Brain microvascular endothelial cell (primary cell): ENCODE results near the gene MECP2.

Source experiments
- DNase-seq: peaks from one replicate; pipeline ENCODE4 v3.0.0-alpha.2; 2020
- H3K27ac ChIP-seq: fragments of 250-450 bp; sonication (Bioruptor Pico); 2 replicates; pipeline ENCODE4 v1.5.1; 2020; ENCODE audit warnings: mild to moderate bottlenecking, moderate library complexity
- H3K27me3 ChIP-seq: fragments of 250-450 bp; sonication (Bioruptor Pico); replicated peaks from 2 replicates; pipeline ENCODE4 v1.5.1; 2020; ENCODE audit warnings: mild to moderate bottlenecking
- H3K36me3 ChIP-seq: fragments of 250-450 bp; sonication (Bioruptor Pico); replicated peaks from 2 replicates; pipeline ENCODE4 v1.5.1; 2020; ENCODE audit warnings: mild to moderate bottlenecking
- H3K4me3 ChIP-seq: 2 replicates; pipeline ENCODE4 v1.5.1; 2011; ENCODE audit warnings: low read depth, mild to moderate bottlenecking, control low read depth, low read length, moderate library complexity
- in situ Hi-C: cut with HindIII; loops from 2 replicates; pipeline ENCODE4 v1.10.0; 2017; ENCODE audit warnings: low sequenced_read_pairs, low pct_ligation_motif_present
- TF ChIP-seq, protein P1 (sequence below): IDR thresholded peaks from 2 replicates; pipeline ENCODE4 v1.5.1; 2011; ENCODE audit warnings: low read depth, mild to moderate bottlenecking, moderate library complexity, low read length, control low read depth, inconsistent platforms; ENCODE audit errors: missing control alignments

MECP2 gene

DNA sequence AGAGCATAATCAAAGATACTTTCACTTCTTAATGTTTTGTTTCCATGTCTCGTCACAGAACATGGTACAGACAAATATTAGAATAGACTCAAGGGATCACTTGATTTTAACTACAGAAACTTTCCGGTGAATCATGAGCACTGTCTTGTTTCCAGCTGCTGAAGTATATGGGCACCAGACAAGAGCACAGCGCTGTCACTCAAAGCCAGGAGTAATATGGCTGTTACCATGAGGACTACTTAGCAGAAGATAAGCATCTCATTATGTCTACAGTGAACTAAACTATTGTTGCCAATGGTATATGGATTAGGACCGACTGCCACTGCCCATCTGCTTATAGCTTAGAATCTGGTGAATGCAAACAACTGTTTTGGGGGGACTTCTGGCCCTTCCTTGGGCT is 34.3 kb downstream of the MECP2 start:
- Histone ChIP-seq H3K27ac (no peak overlapping the region), H3K27me3 (no peaks in the 10 kb centered on the region), H3K4me3 (no peak overlapping the region), H3K36me3 (no peaks in the 10 kb centered on the region)
- TF ChIP-seq, protein P1, sequence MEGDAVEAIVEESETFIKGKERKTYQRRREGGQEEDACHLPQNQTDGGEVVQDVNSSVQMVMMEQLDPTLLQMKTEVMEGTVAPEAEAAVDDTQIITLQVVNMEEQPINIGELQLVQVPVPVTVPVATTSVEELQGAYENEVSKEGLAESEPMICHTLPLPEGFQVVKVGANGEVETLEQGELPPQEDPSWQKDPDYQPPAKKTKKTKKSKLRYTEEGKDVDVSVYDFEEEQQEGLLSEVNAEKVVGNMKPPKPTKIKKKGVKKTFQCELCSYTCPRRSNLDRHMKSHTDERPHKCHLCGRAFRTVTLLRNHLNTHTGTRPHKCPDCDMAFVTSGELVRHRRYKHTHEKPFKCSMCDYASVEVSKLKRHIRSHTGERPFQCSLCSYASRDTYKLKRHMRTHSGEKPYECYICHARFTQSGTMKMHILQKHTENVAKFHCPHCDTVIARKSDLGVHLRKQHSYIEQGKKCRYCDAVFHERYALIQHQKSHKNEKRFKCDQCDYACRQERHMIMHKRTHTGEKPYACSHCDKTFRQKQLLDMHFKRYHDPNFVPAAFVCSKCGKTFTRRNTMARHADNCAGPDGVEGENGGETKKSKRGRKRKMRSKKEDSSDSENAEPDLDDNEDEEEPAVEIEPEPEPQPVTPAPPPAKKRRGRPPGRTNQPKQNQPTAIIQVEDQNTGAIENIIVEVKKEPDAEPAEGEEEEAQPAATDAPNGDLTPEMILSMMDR = no peak
- in situ Hi-C loops = no loop called here
- DNase-seq = no peak

DNA sequence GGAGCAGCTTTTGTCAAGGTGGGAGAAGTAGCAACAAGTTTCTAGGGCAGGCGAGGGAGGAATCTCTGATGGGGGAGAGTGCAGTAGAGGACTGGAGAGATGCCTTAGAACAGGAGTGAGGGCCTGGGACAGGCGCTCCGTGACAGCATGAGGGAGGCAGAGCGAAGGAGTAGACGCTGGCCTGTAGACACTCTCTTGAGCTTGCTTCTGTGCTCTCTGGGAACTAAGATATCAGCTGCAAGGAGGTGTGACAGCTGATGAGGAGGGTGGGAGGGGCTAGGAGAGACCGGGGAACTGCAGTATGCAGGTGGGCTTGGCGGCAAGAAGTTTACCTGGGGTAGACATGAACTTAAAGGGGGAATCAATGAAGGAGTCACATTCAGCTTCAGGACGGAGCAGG is 35.7 kb downstream of the MECP2 start:
- in situ Hi-C loops = no loop called here
- Histone ChIP-seq H3K4me3 (no peak overlapping the region), H3K27me3 (no peaks in the 10 kb centered on the region), H3K27ac (no peak overlapping the region), H3K36me3 (no peaks in the 10 kb centered on the region)
- TF ChIP-seq, protein P1 = no peak
- no peak for DNase-seq

DNA sequence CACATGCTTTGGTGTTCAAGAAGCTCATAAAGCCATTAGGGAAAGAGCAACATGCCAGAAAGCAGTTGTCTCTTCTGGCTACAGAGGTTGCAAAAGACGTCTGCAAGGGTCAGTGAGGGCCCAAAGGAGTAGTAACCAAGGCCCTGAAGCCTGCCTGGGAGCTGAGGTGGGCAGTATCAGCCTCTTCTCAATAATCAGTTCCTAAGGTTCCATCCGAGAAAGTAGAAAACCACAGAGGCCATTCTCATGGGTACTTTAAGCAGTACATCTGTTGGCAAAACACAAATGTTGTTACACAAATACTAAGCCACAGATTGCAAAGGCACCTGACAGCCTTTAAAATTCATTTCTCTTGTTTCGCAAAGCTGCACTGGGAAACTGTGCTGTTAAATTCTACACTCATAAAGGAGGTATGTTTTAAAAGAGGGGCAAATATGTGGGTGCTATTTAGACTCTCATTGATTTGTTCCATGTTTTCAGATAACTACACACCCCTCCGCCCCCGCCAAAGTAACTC is 37.7 kb downstream of the MECP2 start:
- H3K27me3 ChIP-seq = no peaks in the 10 kb centered on the region
- in situ Hi-C loops = no loop called here
- H3K36me3 ChIP-seq = no peaks in the 10 kb centered on the region
- no peak overlapping the region for H3K4me3 ChIP-seq
- TF ChIP-seq, protein P1 = no peak
- no peak overlapping the region for H3K27ac ChIP-seq
- DNase-seq = no peak

DNA sequence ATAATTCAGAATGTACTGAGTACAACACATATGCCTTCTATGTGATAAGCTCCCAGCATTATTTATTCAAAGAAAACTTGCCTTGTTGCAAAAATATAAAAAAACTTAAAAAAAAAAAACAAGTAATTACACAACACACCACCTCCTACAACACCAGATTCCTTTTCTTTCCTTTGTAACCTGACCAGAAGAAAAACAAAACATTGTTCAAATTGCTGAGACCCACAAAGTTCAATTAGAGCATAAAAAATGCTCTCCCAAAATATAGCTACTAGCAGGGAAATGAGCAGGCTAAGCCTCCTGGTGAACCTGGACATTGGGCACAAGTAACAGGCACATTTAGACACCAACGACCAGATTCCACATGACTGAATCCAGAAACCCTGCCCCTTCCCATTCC is 38.3 kb downstream of the MECP2 start:
- no peaks in the 10 kb centered on the region for H3K27me3 ChIP-seq
- H3K27ac ChIP-seq = no peak overlapping the region
- no peak for DNase-seq
- TF ChIP-seq, protein P1 = no peak
- no peaks in the 10 kb centered on the region for H3K36me3 ChIP-seq
- in situ Hi-C loops = no loop called here
- H3K4me3 ChIP-seq = no peak overlapping the region

DNA sequence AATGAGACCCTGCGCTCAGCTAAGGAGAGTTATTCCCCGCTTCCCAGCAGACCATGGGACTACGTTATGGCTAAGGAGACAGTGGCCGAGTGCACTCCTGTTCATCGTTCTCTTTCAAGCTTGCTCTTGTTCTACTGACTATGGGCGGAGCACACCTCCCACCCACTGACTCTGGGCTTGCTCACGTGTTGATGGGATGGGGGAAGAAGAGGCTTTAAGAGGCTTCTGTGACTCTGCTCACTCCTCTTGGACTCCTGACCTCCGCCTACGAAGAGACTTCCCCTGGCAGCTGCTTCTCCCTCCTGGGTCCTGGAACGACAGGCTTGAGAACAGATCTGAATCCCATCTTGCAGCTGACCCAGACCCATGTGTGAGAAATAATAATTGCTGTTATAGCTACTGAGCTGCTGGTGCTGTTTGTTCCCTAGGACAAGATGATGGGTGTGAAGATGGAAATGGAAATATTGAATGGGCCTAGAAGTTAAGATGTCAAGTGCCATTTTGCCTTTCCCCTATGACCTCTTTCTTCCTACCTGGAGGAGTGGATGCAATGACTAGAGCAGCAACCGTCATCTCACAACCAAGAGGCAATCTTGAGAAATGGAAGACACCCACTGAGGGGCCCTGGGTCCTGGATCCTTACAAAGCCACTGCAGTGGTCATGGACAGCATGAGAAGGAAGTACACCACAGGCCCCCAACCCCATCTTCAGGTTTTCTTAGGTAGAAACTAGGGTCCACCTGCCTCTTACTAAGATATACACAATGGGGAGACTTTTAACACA is 39.1 kb downstream of the MECP2 start:
- Histone ChIP-seq H3K27ac (no peak overlapping the region), H3K27me3 (no peaks in the 10 kb centered on the region), H3K36me3 (no peaks in the 10 kb centered on the region), H3K4me3 (no peak overlapping the region)
- no peak for DNase-seq
- in situ Hi-C loops = no loop called here
- TF ChIP-seq, protein P1 = no peak
